Fibroblast of skin of back (primary cell): ENCODE results near the gene GRID2. TPM values are rescaled to one million over a fixed set of nuclear protein-coding genes. Genes with fewer than 3 reads are reported as not detected.
"Not testable (repeated sequence)": the region's sequence is repeated elsewhere in the genome, so short reads cannot be mapped to it uniquely, and the experiment has no call there.

Experiments used
- DNase-seq: peaks from one replicate; pipeline ENCODE4 v3.0.0-alpha.2; 2013
- polyA plus RNA-seq, 2 experiments: library from polyadenylated mRNA; unstranded; fragments of 120-200 nt; gene quantifications; one replicate each; pipeline ENCODE4 v1.2.1, GENCODE V29; 2013; ENCODE audit not compliant: insufficient read length in 2 of 2

GRID2 gene
- polyA plus RNA-seq (2013, experiment 1 of 2; ENCODE audit: insufficient read length) = not detected
- not detected for polyA plus RNA-seq (2013, experiment 2 of 2; ENCODE audit: insufficient read length)

GRCh38 chr4:92303621-92304027 is at the start of gene GRID2:
TSS of gene GRID2 (plus strand) at chr4:92303966.
- DNase-seq = peak; percentile 20

GRCh38 chr4:92253986-92254671 is 49.6 kb upstream of the GRID2 start:
- no peak for DNase-seq

DNA sequence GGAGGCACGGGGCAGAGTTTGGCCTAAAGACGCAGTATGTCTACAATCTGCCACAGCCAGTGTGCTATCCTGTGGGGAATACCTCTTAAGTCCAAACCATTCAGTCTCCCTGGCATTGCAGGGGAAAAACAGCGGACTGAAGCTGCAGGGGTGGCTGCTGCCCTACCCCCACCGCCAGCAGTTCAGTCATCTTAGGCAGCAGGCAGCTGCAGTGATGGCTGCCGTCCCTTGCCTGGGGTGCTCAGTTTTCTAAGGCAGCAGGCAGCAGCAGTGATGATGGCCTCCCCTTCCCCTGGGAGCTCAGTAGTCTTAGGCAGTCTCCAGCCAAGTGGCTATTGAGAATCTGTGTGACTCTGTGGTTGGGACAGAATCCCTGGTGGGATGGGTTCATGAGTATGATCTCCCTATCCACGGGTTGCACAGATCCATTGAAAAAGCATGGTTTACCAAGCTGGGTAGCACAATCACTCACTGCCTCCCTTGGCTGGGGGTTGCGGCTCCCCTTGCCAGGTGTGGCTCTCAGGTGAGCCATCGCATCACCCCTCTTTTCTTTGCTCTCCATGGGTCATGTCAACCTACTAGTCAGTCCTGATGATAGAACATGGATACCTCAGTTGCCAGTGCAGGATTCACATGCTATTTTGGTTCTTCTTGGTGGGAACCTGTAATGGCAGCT is 48.9 kb upstream of the GRID2 start:
- DNase-seq = no peak

DNA sequence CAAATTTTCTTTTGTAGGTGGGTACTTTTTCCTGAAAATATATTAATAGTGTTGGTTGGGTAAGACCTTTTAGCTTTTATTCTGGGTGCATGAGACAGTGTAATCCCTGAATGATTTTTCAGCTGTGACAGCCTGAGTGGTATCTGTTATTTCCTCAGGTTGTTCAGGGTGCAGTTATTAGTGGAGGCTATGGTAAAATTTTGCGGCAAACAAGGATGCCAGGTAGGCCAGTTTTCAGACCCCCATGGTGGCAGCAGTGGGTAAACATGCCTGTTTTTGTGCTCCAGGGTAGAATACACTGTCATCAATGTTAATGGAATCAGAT is 47.9 kb upstream of the GRID2 start:
- DNase-seq = no peak

GRCh38 chr4:92257931-92258857 is 45.6 kb upstream of the GRID2 start:
- DNase-seq = no peak

- no peak for DNase-seq
Observed at GRCh38 chr4:92261256-92261655, 42.5 kb upstream of the GRID2 start.

DNA sequence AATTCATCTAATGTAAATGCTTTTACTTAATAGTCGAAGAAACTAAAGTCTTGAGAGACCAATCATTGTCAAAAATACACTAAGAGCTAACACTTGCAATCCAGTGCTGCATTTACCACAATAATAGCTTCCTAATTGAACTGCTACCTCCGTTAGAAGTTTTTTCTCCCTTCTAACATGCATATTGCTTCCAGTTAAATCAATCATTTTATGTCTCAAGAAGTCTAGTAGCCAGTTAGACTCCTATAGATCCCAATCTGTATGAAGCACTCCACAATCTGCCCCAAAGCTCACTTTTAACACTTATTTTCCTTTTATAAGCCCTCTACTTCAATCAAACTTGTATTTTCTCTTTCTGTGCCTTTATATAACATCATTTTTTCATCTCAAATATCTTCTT is 41.4 kb upstream of the GRID2 start:
- DNase-seq = no peak

GRCh38 chr4:92263010-92263409 is 40.8 kb upstream of the GRID2 start:
- no peak for DNase-seq

- DNase-seq = no peak
Observed at GRCh38 chr4:92263575-92263974, 40.2 kb upstream of the GRID2 start.

DNA sequence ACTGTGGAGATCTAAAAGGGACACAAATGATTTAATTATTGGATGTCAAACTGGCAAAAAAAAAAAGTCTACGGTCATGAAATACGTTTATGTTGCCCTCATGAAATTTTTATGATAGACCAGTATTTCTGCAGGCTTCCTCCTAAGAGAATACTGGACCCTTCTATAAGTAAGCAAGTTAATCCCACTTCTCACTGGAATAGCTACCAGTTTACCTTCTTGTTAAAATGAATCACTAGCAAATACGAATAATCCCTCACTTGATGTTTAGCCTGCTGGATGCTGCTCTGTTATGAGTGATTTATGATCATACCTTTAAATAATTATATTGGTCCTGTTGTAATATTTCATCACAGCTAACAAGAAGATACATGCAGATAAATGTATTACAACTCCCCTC is 39.6 kb upstream of the GRID2 start:
- no peak for DNase-seq

GRCh38 chr4:92265021-92265420 is 38.7 kb upstream of the GRID2 start:
- no peak for DNase-seq

- DNase-seq = no peak
Observed at GRCh38 chr4:92265798-92266197, 38.0 kb upstream of the GRID2 start.

GRCh38 chr4:92266521-92266920 is 37.2 kb upstream of the GRID2 start:
- DNase-seq = no peak

GRCh38 chr4:92268642-92269041 is 35.1 kb upstream of the GRID2 start:
- DNase-seq = no peak

DNA sequence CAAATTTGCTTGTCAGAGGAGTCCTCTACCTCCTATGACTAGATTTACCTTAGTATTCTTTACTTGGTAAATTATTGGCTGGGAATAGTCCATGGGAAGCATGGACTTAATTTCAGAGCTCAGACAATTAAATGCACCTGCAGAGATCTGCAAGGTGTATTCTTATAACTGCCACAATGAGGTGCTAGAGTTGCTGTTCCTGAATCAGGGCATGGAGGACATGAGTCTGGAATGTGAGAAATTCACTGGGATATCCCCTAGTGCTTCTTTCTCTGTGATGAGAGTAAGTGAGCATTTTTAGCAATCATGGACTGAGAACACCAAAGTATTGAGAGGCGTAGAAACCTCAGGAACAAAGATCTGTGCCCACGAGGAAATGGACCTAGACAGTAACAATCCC is 32.9 kb upstream of the GRID2 start:
- DNase-seq = peak; percentile 9

GRCh38 chr4:92271551-92271950 is 32.2 kb upstream of the GRID2 start:
- DNase-seq = not testable (repeated sequence)

GRCh38 chr4:92277057-92277881 is 26.5 kb upstream of the GRID2 start:
- DNase-seq = not testable (repeated sequence)

DNA sequence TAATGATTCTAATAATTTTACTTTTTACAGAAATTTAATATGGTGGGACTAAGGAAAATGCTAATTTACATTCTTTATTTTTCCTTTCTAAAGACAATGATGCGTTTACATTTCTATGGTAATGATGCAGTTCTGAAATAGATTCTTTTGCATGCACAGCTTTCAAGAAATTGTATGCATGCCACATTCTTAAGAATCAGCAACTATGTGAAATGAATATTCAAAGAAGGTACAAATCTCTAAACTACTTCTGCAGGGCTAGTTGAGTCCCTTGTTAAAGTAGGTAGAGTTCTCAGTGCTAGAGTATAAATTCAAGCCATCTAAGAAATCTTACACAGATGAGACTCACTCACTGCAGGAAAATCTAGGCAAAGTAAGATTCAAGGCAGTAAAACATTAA is 24.5 kb upstream of the GRID2 start:
- no peak for DNase-seq

- DNase-seq = peak; percentile 25
Observed at GRCh38 chr4:92299152-92299551, 4.6 kb upstream of the GRID2 start.

DNA sequence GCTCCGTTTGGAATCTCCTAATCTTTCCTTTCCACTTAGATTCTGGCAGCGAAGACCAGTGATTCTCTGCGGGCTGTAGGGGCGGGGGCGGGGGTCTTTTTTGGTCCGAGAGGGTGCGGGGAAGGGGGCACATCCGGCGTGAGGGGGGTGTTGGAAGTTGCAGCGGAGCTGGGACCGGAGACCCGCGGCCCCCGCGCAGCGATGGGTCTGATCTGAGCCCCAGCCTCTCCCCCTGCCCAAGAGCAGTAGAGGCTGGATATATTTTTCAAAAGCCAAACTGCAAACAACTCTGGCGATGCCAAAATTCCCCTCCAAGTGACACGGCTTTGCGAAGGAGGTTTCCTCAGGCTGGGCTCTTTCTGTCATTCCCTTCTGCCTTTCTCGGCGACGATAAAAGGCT is 355 bp downstream of the GRID2 start:
- DNase-seq = no peak

DNA sequence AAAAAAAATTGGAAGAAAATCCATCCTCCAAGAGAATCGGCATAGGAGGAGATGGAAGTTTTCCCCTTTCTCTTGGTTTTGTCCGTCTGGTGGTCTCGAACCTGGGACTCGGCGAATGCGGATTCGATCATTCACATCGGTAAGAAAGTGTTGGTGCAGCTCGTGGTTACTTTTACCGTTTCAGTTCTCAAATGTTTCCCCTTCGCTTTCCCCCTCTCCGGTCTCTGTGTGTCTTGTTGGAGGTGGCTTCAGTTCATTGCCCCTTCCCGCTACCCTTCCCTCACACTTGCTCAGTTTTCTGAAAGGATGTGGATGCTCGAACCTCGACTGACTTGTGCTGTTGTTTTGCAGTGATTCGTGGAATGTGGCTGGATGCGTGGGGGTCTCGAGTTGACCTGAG is 840 bp downstream of the GRID2 start:
- DNase-seq = peak; percentile 3

DNA sequence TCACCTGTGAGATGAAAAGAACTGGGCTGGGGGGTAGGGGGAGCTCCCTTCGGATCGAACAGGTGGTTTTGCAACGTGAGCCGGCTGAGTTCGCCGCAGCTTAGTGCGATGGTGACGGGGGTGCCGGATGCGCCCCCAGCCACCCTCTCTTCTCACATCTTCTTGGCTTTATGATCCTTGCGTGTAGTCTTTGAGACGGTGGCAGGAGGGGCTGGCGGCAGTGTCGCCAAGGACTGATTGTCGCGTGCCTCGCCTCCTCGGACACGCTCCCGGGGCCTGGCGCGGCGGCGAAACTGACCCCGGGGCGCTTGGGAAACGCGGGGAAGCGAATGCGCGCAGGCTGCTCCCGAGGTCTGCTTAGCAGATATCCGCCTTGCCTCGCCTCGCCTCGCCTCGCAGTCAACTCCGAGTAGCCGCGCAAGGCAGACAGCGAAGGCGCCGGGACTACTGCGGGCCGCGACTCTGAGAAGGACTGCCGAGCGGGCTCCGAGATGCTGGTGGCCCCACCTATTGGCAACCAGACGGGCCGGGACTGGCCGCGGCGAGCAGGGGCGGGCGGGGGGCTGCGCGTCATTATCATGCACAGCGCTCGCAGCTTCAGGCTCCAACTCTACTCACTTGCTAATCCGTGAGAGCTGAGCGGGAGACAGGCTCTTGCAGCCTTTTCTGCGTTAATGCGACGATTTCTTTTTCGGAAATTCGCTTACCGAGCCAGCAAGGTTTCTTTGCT is 1.5 kb downstream of the GRID2 start:
- DNase-seq = peak; percentile 62
